Upper lobe of left lung (tissue), 6 donors: ENCODE data around the gene NUDT3. TPM values are rescaled to one million over a fixed set of nuclear protein-coding genes. Genes with fewer than 3 reads are reported as not detected.
"Not testable (repeated sequence)": the region's sequence is repeated elsewhere in the genome, so short reads cannot be mapped to it uniquely, and the experiment has no call there.

Experiments used
- ATAC-seq, 2 donors: fragments of 200-7000 bp; cut with Tn5 transposase; one replicate each; pipeline ENCODE4 v1.9.1; 2022; ENCODE audit warnings: mild to moderate bottlenecking in 2 of 2, moderate library complexity in 2 of 2; ENCODE audit not compliant: low FRiP score in 2 of 2
- DNase-seq, 2 donors: peaks; one replicate each; pipeline ENCODE4 v3.0.0-alpha.2; 2019 to 2020
- H3K27ac ChIP-seq, 4 donors: fragments of 200-600 bp; sonication (generic); one replicate each; pipeline ENCODE4 v1.5.1; 2016 to 2019
- H3K27me3 ChIP-seq, 4 donors: fragments of 200-600 bp; sonication (generic); one replicate each; pipeline ENCODE4 v1.5.1; 2017 to 2019
- H3K36me3 ChIP-seq, 4 donors: fragments of 200-600 bp; sonication (generic); one replicate each; pipeline ENCODE4 v1.5.1; 2016 to 2019
- H3K4me1 ChIP-seq, 4 donors: fragments of 200-600 bp; sonication (generic); one replicate each; pipeline ENCODE4 v1.5.1; 2018 to 2019
- H3K4me3 ChIP-seq, 4 donors: fragments of 200-600 bp; sonication (generic); one replicate each; pipeline ENCODE4 v1.5.1; 2017 to 2019; ENCODE audit warnings: mild to moderate bottlenecking in 2 of 4, moderate library complexity in 1 of 4
- H3K9me3 ChIP-seq, 4 donors: fragments of 200-600 bp; sonication (generic); one replicate each; pipeline ENCODE4 v1.5.1; 2018 to 2019
- EP300 ChIP-seq, 4 donors: sonication (generic); formaldehyde crosslinking; IDR thresholded peaks; one replicate each; pipeline ENCODE4 v1.5.1; 2017; ENCODE audit warnings: antibody characterized with exemption in 4 of 4, control low read depth in 2 of 4
- POLR2A ChIP-seq, 4 donors: fragments of 450-650 bp; IDR thresholded peaks; one replicate each; pipeline ENCODE4 v1.5.1; 2016 to 2017; ENCODE audit warnings: antibody characterized with exemption in 4 of 4, mild to moderate bottlenecking in 2 of 4
- POLR2AphosphoS5 ChIP-seq, 2 donors: sonication (generic); formaldehyde crosslinking; IDR thresholded peaks; one replicate each; pipeline ENCODE4 v1.5.1; 2017; ENCODE audit warnings: antibody characterized with exemption in 2 of 2
- WGBS, 2 donors: methylation state at CpG; one replicate each; pipeline ENCODE4 v1.1.5; 2017 to 2018; 5-methylcytosine and 5-hydroxymethylcytosine counted together
- total RNA-seq, 6 donors: library from RNA; depleted of rRNA in 4 of 6; stranded (reverse); fragments of >200 nt in 4 of 6; gene quantifications; one replicate each; pipeline versions ENCODE4 v1.1.0 to v1.2.1, GENCODE V29; 2016 to 2021
- TF ChIP-seq, protein P1 (sequence below), 6 experiments: fragments of 450-650 bp in 4 of 6; fragments of 200-600 bp in 2 of 6; sonication (generic) in 2 of 6; IDR thresholded peaks; one replicate each; pipeline ENCODE4 v1.5.1; 2016 to 2019; ENCODE audit warnings: antibody characterized with exemption in 6 of 6
- donor health status: DM: no; HTN: no; CAD: no; lungs with moderate emphysema.
- donor health status: DM: no; HTN: yes; CAD: no; lungs with severe emphysema.

Gene NUDT3
- total RNA-seq, 6 donors from 2014 or later: 15.1 to 32.7 (median 26.0) TPM

DNA sequence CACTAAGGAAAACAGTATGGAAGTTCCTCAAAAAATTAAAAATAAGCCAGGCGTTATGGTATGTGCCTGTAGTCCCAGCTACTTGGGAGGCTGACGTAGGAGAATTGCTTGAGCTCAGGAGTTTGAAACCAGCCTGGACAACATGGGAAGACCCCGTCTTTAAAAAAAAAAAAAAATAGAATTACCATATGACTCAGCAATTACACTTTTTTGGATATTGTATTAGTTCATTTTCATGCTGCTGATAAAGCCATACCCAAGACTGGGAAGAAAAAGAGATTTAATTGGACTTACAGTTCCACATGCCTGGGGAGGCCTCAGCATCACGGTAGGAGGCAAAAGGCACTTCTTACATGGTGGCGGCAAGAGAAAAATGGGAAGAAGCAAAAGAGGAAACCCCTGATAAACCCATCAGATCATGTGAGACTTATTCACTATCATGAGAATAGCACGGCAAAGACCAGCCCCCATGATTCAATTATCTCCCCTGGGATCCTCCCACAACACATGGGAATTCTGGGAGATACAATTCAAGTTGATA lies 132.9 kb downstream of the NUDT3 start:
- TF ChIP-seq EP300 (IDR thresholded peaks at IDR 0.05) (no peak), POLR2A (IDR thresholded peaks at IDR 0.05) (no peak), POLR2AphosphoS5 (IDR thresholded peaks at IDR 0.05) (no peak)
- TF ChIP-seq, protein P1, sequence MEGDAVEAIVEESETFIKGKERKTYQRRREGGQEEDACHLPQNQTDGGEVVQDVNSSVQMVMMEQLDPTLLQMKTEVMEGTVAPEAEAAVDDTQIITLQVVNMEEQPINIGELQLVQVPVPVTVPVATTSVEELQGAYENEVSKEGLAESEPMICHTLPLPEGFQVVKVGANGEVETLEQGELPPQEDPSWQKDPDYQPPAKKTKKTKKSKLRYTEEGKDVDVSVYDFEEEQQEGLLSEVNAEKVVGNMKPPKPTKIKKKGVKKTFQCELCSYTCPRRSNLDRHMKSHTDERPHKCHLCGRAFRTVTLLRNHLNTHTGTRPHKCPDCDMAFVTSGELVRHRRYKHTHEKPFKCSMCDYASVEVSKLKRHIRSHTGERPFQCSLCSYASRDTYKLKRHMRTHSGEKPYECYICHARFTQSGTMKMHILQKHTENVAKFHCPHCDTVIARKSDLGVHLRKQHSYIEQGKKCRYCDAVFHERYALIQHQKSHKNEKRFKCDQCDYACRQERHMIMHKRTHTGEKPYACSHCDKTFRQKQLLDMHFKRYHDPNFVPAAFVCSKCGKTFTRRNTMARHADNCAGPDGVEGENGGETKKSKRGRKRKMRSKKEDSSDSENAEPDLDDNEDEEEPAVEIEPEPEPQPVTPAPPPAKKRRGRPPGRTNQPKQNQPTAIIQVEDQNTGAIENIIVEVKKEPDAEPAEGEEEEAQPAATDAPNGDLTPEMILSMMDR (IDR thresholded peaks at IDR 0.05): no peak
- DNase-seq: no peak
- 84 to 86% methylated on average over 6 of the region's 6 CpGs for WGBS, 2 donors
- Histone ChIP-seq H3K9me3 (peaks cover 0 to 9% (median 0%) of the 10 kb centered on the region in 4 donors), H3K4me3 (no peak overlapping the region), H3K4me1 (no peaks in the 10 kb centered on the region), H3K36me3 (no peaks in the 10 kb centered on the region), H3K27ac (no peak overlapping the region), H3K27me3 (no peaks in the 10 kb centered on the region)
- ATAC-seq: no peak

DNA sequence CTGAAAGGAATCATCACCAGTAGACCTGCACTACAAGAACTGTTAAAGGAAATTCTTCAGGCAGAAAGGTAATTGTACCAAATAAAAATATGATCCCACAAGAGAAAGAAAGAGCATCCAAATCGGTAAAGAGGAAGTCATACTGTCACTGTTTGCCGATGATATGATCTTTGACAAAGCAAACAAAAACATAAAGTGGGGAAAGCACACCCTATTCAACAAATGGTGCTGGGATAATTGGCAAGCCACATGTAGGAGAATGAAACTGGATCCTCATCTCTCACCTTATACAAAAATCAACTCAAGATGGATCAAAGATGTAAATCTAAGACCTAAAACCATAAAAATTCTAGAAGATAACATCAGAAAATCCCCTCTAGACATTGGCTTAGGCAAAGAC lies 140.1 kb downstream of the NUDT3 start:
- H3K4me3 ChIP-seq, H3K27me3 ChIP-seq, ATAC-seq, H3K36me3 ChIP-seq, H3K27ac ChIP-seq, H3K9me3 ChIP-seq, DNase-seq: not testable (repeated sequence)
- peaks cover 16 to 23% (median 21%) of the 10 kb centered on the region in 4 donors for H3K4me1 ChIP-seq
- 24 to 47% methylated on average over 2 of the region's 2 CpGs for WGBS, 2 donors

DNA sequence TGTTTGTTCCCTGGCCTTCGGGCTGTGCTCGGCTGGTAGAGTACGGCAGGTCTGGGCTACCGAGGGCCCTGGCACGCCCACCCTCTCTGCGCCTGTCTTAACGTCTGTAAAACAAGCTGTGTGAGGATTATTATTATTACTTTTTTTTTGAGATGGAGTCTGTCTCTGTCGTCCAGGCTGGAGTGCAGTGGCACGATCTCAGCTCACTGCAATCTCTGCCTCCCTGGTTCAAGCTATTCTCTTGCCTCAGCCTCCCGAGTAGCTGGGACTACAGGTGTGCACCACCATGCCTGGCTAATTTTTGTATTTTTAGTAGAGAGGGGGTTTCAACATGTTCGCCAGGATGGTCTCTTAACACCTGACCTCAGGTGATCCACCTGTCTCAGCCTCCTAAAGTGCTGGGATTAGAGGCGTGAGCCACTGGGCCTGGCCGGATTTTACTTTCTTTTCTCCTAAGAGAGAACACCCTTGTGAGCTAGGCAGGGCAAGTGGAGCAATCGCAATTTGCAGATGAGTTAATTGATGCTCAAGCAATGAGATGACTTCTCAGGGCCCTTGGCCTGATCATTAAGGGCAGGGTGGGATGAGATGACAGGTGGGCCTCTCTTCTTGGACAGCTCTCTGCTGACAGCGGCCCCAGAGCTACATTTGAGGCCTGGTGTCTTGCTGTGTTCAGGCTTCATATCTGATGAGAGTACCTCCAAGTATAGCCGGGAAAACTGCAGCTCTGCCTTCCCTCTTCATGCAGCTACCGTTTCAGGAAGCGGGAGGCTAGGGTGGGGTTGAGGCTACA lies 142.8 kb downstream of the NUDT3 start:
- peaks cover 16 to 31% (median 26%) of the 10 kb centered on the region in 4 donors for H3K4me1 ChIP-seq
- peak; percentile 43 to 60 for ATAC-seq
- WGBS, 2 donors: 44% methylated on average over 18 of the region's 18 CpGs
- peaks cover 0 to 12% (median 0%) of the 10 kb centered on the region in 4 donors for H3K36me3 ChIP-seq
- H3K27me3 ChIP-seq: no peaks in the 10 kb centered on the region
- no peak for DNase-seq
- H3K4me3 ChIP-seq: peak overlapping the region; percentile 42 to 96 (median 92)
- no peaks in the 10 kb centered on the region for H3K9me3 ChIP-seq
- TF ChIP-seq, protein P1 (IDR thresholded peaks at IDR 0.05): no peak
- TF ChIP-seq EP300 (IDR thresholded peaks at IDR 0.05) (no peak), POLR2A (IDR thresholded peaks at IDR 0.05) (no peak), POLR2AphosphoS5 (IDR thresholded peaks at IDR 0.05) (no peak)
- H3K27ac ChIP-seq: peak overlapping the region; percentile 86 to 99 (median 93)

DNA sequence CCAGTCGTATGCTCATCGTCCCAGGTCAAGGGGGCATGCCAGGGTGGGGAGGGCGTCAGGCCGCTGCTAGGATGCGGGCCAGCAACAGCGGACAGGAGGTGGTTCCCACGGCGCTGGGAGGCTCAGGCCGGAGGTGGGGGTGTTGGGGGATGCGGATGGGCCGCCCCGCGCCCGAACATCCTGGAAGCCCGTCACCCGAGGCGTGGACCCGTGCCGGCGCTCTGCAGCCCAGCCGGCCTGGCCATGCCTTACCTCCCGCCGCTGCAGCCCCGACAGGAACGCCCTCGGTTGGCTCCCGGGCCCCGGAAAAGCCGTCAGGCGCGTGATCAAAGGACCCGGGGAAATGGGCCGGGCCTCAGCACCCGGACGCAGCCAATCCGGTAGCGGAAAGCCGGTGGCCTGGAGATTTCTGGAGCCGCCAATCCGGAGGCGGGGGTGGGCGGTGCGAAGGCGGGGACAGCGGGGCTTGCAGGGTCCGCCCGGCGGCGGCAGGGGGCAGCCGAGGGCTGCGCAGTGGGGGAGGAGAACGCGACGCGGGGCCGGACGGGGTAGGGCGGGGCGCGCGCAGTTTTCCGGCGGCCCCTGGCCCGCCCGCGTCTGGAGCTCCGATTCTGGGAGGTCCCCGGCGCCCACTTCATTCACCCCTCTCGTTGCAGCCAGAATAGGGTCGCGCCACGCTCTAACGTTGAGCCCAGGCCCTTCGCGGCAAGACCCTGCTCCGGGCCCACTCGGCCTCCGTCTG lies 143.6 kb downstream of the NUDT3 start, which contains the start of gene SMIM29:
TSS of gene SMIM29 (minus strand) at position 280 of the 742 bp plus-strand sequence. CDS start 1,215 bp downstream, outside the sequence.
- DNase-seq: peak; percentile 98 to 100
- H3K27me3 ChIP-seq: no peaks in the 10 kb centered on the region
- peak; percentile 96 to 98 for ATAC-seq
- peak within 1 kb of the TSS; percentile 86 to 99 (median 93) for H3K27ac ChIP-seq
- TF ChIP-seq POLR2A (IDR thresholded peaks at IDR 0.05) (peak in 3 of 4 donors; percentile 64 to 90 (median 71)), POLR2AphosphoS5 (IDR thresholded peaks at IDR 0.05) (peak; percentile 81 to 89), EP300 (IDR thresholded peaks at IDR 0.05) (peak in 1 of 4 donors; percentile 30)
- TF ChIP-seq, protein P1 (IDR thresholded peaks at IDR 0.05): peak; percentile 91 to 100 (median 98)
- H3K9me3 ChIP-seq: no peaks in the 10 kb centered on the region
- H3K4me3 ChIP-seq: peak within 1 kb of the TSS; percentile 88 to 96 (median 94)
- peaks cover 0 to 12% (median 0%) of the 10 kb centered on the region in 4 donors for H3K36me3 ChIP-seq
- peaks cover 24 to 38% (median 34%) of the 10 kb centered on the region in 4 donors for H3K4me1 ChIP-seq
- WGBS, 2 donors: 0% methylated on average over 7 to 45 of the region's 79 CpGs
